HCT116 (cell line): ENCODE measurements around the gene ANKRA2.

Source experiments
- ATF3 ChIP-seq: IDR thresholded peaks from 2 replicates; pipeline ENCODE4 v1.6.1; 2012
- CTCF ChIP-seq, 3 experiments: fragments of 200-600 bp in 1 of 3; sonication (generic) in 1 of 3; IDR thresholded peaks in 2 of 3; conservative IDR thresholded peaks in 1 of 3; 2 replicates each; pipeline ENCODE4 v1.5.1; 2012 to 2017; ENCODE audit warnings: low read depth in 2 of 3, low read length in 2 of 3, antibody characterized with exemption in 1 of 3, borderline replicate concordance in 1 of 3, control low read depth in 1 of 3, mild to moderate bottlenecking in 1 of 3, mixed read lengths in 1 of 3, mixed run types in 1 of 3, moderate library complexity in 1 of 3; ENCODE audit not compliant: insufficient read depth in 1 of 3
- ELF1 ChIP-seq: IDR thresholded peaks from 2 replicates; pipeline ENCODE4 v1.6.1; 2012; ENCODE audit warnings: low read depth, borderline replicate concordance
- EZH2 ChIP-seq: fragments of 200-600 bp; sonication (generic); IDR thresholded peaks from 2 replicates; pipeline ENCODE4 v1.6.1; 2017; ENCODE audit warnings: antibody characterized with exemption, mixed run types
- EZH2phosphoT487 ChIP-seq: fragments of 200-600 bp; IDR thresholded peaks from 2 replicates; pipeline ENCODE4 v1.6.1; 2018; ENCODE audit warnings: antibody characterized with exemption, borderline replicate concordance
- POLR2A ChIP-seq: IDR thresholded peaks from 2 replicates; pipeline ENCODE4 v1.7.0; 2011; ENCODE audit warnings: borderline replicate concordance; ENCODE audit not compliant: insufficient read depth, insufficient read length; ENCODE audit errors: extremely low read depth
- POLR2AphosphoS5 ChIP-seq: IDR thresholded peaks from 2 replicates; pipeline ENCODE4 v1.6.1; 2011; ENCODE audit warnings: mild to moderate bottlenecking, low read depth, low read length, moderate library complexity
- REST ChIP-seq: IDR thresholded peaks from 2 replicates; pipeline ENCODE4 v1.6.1; 2012; ENCODE audit warnings: low read depth
- SIN3A ChIP-seq: IDR thresholded peaks from 2 replicates; pipeline ENCODE4 v1.6.1; 2012; ENCODE audit warnings: low read depth
- YY1 ChIP-seq: IDR thresholded peaks from 2 replicates; pipeline ENCODE4 v1.6.1; 2011; ENCODE audit warnings: low read length, low read depth, moderate library complexity, mild to moderate bottlenecking; ENCODE audit not compliant: insufficient replicate concordance; ENCODE audit errors: extremely low read depth
- ZFX ChIP-seq: fragments of 450-650 bp; IDR thresholded peaks from 2 replicates; pipeline ENCODE4 v1.6.1; 2017
- ZNF274 ChIP-seq: fragments of 200-500 bp; sonication (Bioruptor generic); IDR thresholded peaks from 2 replicates; pipeline ENCODE4 v1.6.1; 2014; ENCODE audit warnings: mild to moderate bottlenecking, low read depth, low read length, inconsistent platforms

GRCh38 chr5:73592551-73592950, 27.1 kb upstream of the ANKRA2 start:
- TF ChIP-seq POLR2A (no peak), CTCF (IDR thresholded peaks at IDR 0.05 in 2 of 3, conservative IDR thresholded peaks at IDR 0.05 in 1 of 3; ENCODE audit: borderline replicate concordance in 1 of 3, insufficient read depth in 1 of 3, low read depth in 2 of 3, low read length in 2 of 3) (no peak), ATF3 (no peak), EZH2 (no peak), EZH2phosphoT487 (no peak), ZNF274 (no peak), SIN3A (no peak), ZFX (no peak), ELF1 (no peak), POLR2AphosphoS5 (no peak), YY1 (no peak), REST (no peak)
